Esophagus muscularis mucosa (tissue), 4 donors: ENCODE measurements around the gene CHD1L.

ENCODE experiments used
- EP300 ChIP-seq: sonication (generic); formaldehyde crosslinking; IDR thresholded peaks from one replicate; pipeline ENCODE4 v1.6.1; 2017; ENCODE audit warnings: antibody characterized with exemption
- POLR2A ChIP-seq: fragments of 450-650 bp; IDR thresholded peaks from one replicate; pipeline ENCODE4 v1.6.1; 2017; ENCODE audit warnings: antibody characterized with exemption, moderate library complexity, mild to moderate bottlenecking, low read depth
- POLR2AphosphoS5 ChIP-seq, 2 donors: sonication (generic); formaldehyde crosslinking; IDR thresholded peaks; one replicate each; pipeline ENCODE4 v1.6.1; 2017; ENCODE audit warnings: antibody characterized with exemption in 2 of 2
- TF ChIP-seq, protein P1 (sequence below), 3 experiments: fragments of 200-600 bp in 2 of 3; fragments of 450-650 bp in 1 of 3; sonication (generic) in 2 of 3; IDR thresholded peaks; one replicate each; pipeline ENCODE4 v1.5.1; 2017 to 2019; ENCODE audit warnings: antibody characterized with exemption in 3 of 3, mild to moderate bottlenecking in 2 of 3, moderate library complexity in 1 of 3

DNA sequence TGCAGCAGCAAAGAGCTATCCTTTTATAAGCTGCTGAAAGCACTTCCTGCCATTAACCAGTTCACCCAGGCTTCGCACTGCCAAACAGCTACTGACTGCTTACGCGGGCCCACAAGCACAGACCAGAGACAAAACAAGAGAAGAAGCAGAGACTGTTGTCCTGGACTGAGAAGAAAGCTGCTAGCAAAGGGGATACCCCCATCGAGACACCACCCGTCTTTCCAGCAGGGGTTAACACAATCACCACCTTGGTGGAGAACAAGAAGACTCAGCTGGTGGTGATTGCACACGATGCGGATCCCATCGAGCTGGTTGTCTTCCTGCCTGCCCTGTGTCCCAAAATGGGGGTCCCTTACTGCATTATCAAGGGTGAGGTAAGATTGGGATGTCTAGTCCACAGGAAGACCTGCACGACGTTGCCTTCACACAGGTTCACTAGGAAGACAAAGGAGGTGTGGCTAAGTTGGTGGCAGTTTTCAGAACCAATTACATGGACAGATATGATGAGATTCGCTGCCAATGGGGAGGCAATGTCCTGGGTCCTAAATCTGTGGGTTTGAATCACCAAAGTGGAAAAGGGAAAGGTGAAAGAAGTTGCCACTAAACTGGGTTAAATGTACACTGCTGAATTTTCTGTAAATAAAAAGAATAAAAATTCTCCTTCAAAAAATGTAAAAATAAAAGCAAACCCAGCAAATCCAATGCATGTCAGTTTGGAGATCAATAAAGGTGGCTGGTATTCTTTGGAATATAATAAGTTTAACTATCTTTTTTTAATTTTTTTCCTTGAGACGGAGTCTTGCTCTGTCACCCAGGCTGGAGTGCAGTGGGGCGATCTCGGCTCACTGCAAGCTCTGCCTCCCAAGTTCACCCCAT is 18.5 kb upstream of the CHD1L start:
- no peak for TF ChIP-seq POLR2AphosphoS5 (IDR thresholded peaks at IDR 0.05)
- TF ChIP-seq POLR2A = no peak
- TF ChIP-seq, protein P1, sequence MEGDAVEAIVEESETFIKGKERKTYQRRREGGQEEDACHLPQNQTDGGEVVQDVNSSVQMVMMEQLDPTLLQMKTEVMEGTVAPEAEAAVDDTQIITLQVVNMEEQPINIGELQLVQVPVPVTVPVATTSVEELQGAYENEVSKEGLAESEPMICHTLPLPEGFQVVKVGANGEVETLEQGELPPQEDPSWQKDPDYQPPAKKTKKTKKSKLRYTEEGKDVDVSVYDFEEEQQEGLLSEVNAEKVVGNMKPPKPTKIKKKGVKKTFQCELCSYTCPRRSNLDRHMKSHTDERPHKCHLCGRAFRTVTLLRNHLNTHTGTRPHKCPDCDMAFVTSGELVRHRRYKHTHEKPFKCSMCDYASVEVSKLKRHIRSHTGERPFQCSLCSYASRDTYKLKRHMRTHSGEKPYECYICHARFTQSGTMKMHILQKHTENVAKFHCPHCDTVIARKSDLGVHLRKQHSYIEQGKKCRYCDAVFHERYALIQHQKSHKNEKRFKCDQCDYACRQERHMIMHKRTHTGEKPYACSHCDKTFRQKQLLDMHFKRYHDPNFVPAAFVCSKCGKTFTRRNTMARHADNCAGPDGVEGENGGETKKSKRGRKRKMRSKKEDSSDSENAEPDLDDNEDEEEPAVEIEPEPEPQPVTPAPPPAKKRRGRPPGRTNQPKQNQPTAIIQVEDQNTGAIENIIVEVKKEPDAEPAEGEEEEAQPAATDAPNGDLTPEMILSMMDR (IDR thresholded peaks at IDR 0.05) = no peak
- TF ChIP-seq EP300 = no peak
